Glutamatergic neuron (in vitro differentiated cells): ENCODE data around the gene RHBDL2. TPM values are rescaled to one million over a fixed set of nuclear protein-coding genes. Genes with fewer than 3 reads are reported as not detected.
"Not testable (repeated sequence)": the region's sequence is repeated elsewhere in the genome, so short reads cannot be mapped to it uniquely, and the experiment has no call there.

ENCODE experiments used
- DNase-seq: peaks from one replicate; pipeline ENCODE4 v3.0.0; 2022
- H3K27ac Mint-ChIP-seq: one replicate; pipeline ENCODE4 v1.8.0; 2020; ENCODE audit warnings: mild to moderate bottlenecking, mixed read lengths, inconsistent platforms; ENCODE audit not compliant: unreplicated experiment
- H3K27me3 Mint-ChIP-seq: one replicate; pipeline ENCODE4 v1.8.0; 2020; ENCODE audit warnings: mild to moderate bottlenecking, moderate library complexity, mixed read lengths, inconsistent platforms; ENCODE audit not compliant: unreplicated experiment
- H3K36me3 Mint-ChIP-seq: one replicate; pipeline ENCODE4 v1.8.0; 2020; ENCODE audit warnings: mild to moderate bottlenecking, mixed read lengths, inconsistent platforms; ENCODE audit not compliant: unreplicated experiment
- H3K4me1 Mint-ChIP-seq: one replicate; pipeline ENCODE4 v1.8.0; 2020; ENCODE audit warnings: mild to moderate bottlenecking, low read depth, mixed read lengths, inconsistent platforms; ENCODE audit not compliant: unreplicated experiment
- H3K4me3 Mint-ChIP-seq: one replicate; pipeline ENCODE4 v1.8.0; 2020; ENCODE audit warnings: mild to moderate bottlenecking, mixed read lengths, inconsistent platforms; ENCODE audit not compliant: unreplicated experiment
- H3K9me3 Mint-ChIP-seq: one replicate; pipeline ENCODE4 v1.8.0; 2020; ENCODE audit warnings: mild to moderate bottlenecking, moderate library complexity, mixed read lengths, inconsistent platforms; ENCODE audit not compliant: unreplicated experiment
- CTCF ChIP-seq: fragments of 200-600 bp; sonication (generic); IDR thresholded peaks from one replicate; pipeline ENCODE4 v1.5.0; 2021; ENCODE audit not compliant: partially characterized antibody, unreplicated experiment
- long read RNA-seq: library from polyadenylated mRNA; unstranded; transcript quantifications from one replicate; pipeline ENCODE4 v2.0.0, GENCODE V29; 2020; ENCODE audit not compliant: unreplicated experiment
- total RNA-seq: library from RNA; stranded (reverse); fragmentation: NEBNext Ultra II Directional; extraction: Animal tissue kit (Norgen Biotek cat#: 25700); gene quantifications from one replicate; pipeline ENCODE4 v1.2.1, GENCODE V29; 2021; ENCODE audit not compliant: unreplicated experiment

The RHBDL2 gene
- total RNA-seq, result not detected
- long read RNA-seq, result 0 reads

DNA sequence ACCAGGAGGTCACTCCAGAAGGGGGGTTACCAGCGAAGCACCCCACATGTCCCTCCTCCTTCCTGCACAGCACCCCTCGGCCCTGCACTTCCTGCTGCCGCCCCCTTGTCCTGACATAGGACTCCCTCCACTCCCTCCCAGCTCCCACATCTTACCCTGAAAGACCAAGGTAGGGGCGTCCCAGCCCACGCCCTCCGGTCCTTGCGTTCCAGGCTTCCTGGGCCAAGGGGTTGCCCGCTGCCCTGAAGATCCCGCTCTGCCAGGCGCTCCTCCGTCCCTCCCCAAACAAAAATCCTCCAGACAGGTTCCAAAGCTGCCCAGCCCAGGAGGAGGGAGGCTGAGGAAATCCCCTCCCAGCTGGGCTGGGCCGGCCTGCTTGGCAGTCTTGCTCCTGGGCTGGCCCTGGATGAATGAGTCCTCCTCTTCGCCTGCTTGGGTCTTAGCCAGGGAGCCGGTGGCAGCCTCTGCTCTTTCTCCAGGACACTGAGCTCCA, at the start of gene RHBDL2:
RHBDL2 (minus strand) TSS at position 304 of the 493 bp plus-strand sequence. CDS start 22,618 bp downstream, outside the sequence.
- H3K36me3 Mint-ChIP-seq, result no peaks in the 10 kb centered on the region
- peaks cover 5% of the 10 kb centered on the region for H3K27me3 Mint-ChIP-seq
- no peak within 1 kb of the TSS for H3K27ac Mint-ChIP-seq
- peaks cover 3% of the 10 kb centered on the region for H3K9me3 Mint-ChIP-seq
- DNase-seq, result no peak
- TF ChIP-seq CTCF, result no peak
- H3K4me3 Mint-ChIP-seq, result no peak within 1 kb of the TSS
- H3K4me1 Mint-ChIP-seq, result no peaks in the 10 kb centered on the region

DNA sequence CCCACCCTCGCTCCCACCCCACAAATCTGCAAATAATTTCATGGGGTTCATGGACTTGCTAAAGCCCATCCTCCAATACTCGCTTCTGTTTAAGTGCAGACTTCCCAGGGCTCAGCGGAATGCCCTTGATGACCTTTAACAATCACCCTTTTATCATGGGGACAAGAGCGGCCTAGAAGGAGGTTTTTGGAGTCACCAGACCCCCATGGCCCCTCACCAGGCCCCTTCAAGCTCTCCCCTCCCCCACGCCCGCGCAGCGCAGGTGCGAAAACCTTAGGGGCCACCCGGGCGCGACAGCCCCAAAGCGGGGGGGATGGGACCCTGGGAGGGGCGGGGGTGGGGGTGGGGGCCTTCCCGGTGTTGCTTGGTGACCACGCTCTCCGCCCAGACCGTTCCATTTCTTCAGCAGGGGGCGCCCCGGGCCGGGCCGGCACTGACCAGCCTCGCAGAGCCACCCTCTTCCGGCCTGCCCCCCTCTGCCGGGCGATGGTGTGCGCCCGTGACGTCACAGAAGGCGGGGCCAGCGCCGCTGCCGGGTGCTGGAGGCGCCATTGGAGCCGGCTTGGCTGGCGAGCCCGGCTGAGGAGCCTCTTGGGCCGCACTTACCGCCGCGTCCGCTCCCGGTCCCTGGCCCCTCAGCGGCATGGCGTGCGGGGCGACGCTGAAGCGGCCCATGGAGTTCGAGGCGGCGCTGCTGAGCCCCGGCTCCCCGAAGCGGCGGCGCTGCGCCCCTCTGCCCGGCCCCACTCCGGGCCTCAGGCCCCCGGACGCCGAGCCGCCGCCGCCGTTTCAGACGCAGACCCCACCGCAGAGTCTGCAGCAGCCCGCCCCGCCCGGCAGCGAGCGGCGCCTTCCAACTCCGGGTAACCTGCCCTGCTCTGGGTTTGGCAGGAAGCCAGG, 49.4 kb upstream of the RHBDL2 start, which contains the start of gene AKIRIN1:
AKIRIN1 (plus strand) TSS at position 539 of the 900 bp plus-strand sequence; CDS start at position 644, 105 bp downstream.
- Mint-ChIP-seq H3K4me1 (peaks cover 13% of the 10 kb centered on the region), H3K27ac (peak within 1 kb of the TSS; percentile 66), H3K9me3 (no peaks in the 10 kb centered on the region), H3K4me3 (peak within 1 kb of the TSS; percentile 97), H3K27me3 (no peaks in the 10 kb centered on the region), H3K36me3 (no peaks in the 10 kb centered on the region)
- peak; percentile 100 for DNase-seq
- TF ChIP-seq CTCF, result peak; percentile 51

- Mint-ChIP-seq H3K4me1 (peaks cover 13% of the 10 kb centered on the region), H3K36me3 (no peaks in the 10 kb centered on the region), H3K9me3 (no peaks in the 10 kb centered on the region), H3K27ac (peak overlapping the region; percentile 66), H3K4me3 (peak overlapping the region; percentile 78), H3K27me3 (no peaks in the 10 kb centered on the region)
- TF ChIP-seq CTCF, result no peak
- no peak for DNase-seq
These were observed 48.7 kb upstream of the RHBDL2 start for GRCh38 chr1:38990386-38990737.

DNA sequence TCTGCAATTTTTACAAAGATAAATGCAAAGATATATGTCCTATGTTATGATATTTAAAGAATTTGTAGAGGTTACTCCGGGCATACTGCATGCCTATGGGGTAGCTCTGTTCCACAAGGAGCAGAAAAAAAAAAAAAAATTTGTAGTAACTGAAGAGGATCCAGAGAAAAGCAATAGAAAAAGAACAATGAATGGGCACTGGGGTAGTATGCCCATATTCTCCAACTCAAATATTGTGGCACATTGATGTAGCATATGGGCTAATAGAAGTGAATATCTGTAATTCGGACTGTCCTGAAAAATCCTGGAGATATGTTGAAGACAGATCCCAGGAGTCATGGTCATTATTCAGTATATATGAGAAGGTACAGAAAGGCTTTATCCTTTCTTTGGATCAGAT, 48.3 kb upstream of the RHBDL2 start:
- Mint-ChIP-seq H3K36me3 (no peaks in the 10 kb centered on the region), H3K4me1 (peaks cover 13% of the 10 kb centered on the region), H3K27me3 (no peaks in the 10 kb centered on the region), H3K9me3 (no peaks in the 10 kb centered on the region), H3K4me3 (peak overlapping the region; percentile 78), H3K27ac (no peak overlapping the region)
- DNase-seq, result no peak
- TF ChIP-seq CTCF, result no peak

GRCh38 chr1:38979380-38979779, 37.8 kb upstream of the RHBDL2 start:
- not testable (repeated sequence) for H3K27me3 Mint-ChIP-seq, H3K4me1 Mint-ChIP-seq, H3K9me3 Mint-ChIP-seq, H3K4me3 Mint-ChIP-seq, H3K27ac Mint-ChIP-seq, H3K36me3 Mint-ChIP-seq, DNase-seq

GRCh38 chr1:38978245-38978542, 36.6 kb upstream of the RHBDL2 start:
- H3K27ac Mint-ChIP-seq, H3K4me3 Mint-ChIP-seq, DNase-seq, H3K9me3 Mint-ChIP-seq, H3K27me3 Mint-ChIP-seq, H3K36me3 Mint-ChIP-seq, H3K4me1 Mint-ChIP-seq: not testable (repeated sequence)

- DNase-seq, H3K27me3 Mint-ChIP-seq, H3K27ac Mint-ChIP-seq, H3K4me3 Mint-ChIP-seq, H3K9me3 Mint-ChIP-seq, H3K36me3 Mint-ChIP-seq, H3K4me1 Mint-ChIP-seq: not testable (repeated sequence)
These were observed 36.0 kb upstream of the RHBDL2 start for GRCh38 chr1:38977399-38978244.
